Fibroblast of lung (primary cell): ENCODE measurements around the gene METTL8. TPM values are rescaled to one million over a fixed set of nuclear protein-coding genes. Genes with fewer than 3 reads are reported as not detected.

ENCODE experiments used
- DNase-seq, 2 donors: peaks; one replicate each; pipeline versions ENCODE4 v3.0.0 to v3.0.0-alpha.2; 2010; ENCODE audit warnings: low read depth in 2 of 2
- H2AFZ ChIP-seq: 2 replicates; pipeline ENCODE4 v1.5.1; 2012; ENCODE audit warnings: low read length, control low read depth, inconsistent platforms
- H3K27ac ChIP-seq: 2 replicates; pipeline ENCODE4 v1.5.1; 2011; ENCODE audit warnings: low read length, control low read depth; ENCODE audit not compliant: insufficient read depth
- H3K27me3 ChIP-seq: 2 replicates; pipeline ENCODE4 v1.5.1; 2011; ENCODE audit warnings: mild to moderate bottlenecking, low read length; ENCODE audit not compliant: control insufficient read depth, insufficient read depth
- H3K36me3 ChIP-seq: 2 replicates; pipeline ENCODE4 v1.5.1; 2011; ENCODE audit warnings: low read length; ENCODE audit not compliant: control insufficient read depth, insufficient read depth
- H3K4me1 ChIP-seq: 2 replicates; pipeline ENCODE4 v1.5.1; 2011; ENCODE audit warnings: low read length; ENCODE audit not compliant: control insufficient read depth, insufficient read depth; ENCODE audit errors: extremely low read depth
- H3K4me2 ChIP-seq: 2 replicates; pipeline ENCODE4 v1.5.1; 2011; ENCODE audit warnings: low read length, control low read depth; ENCODE audit not compliant: insufficient read depth; ENCODE audit errors: extremely low read depth
- H3K4me3 ChIP-seq, 4 experiments: fragments of 200-600 bp in 1 of 4; sonication (generic) in 1 of 4; replicated peaks in 1 of 4; 2 replicates each; pipeline ENCODE4 v1.5.1; 2011 to 2016; ENCODE audit warnings: low read length in 4 of 4, low read depth in 3 of 4, mild to moderate bottlenecking in 3 of 4, control low read depth in 2 of 4, inconsistent platforms in 1 of 4, mixed read lengths in 1 of 4; ENCODE audit not compliant: insufficient read depth in 1 of 4; ENCODE audit errors: control extremely low read depth in 1 of 4
- H3K79me2 ChIP-seq: 2 replicates; pipeline ENCODE4 v1.5.1; 2012; ENCODE audit warnings: mild to moderate bottlenecking, low read length, inconsistent platforms; ENCODE audit not compliant: control insufficient read depth, insufficient read depth
- H3K9ac ChIP-seq: 2 replicates; pipeline ENCODE4 v1.5.1; 2011; ENCODE audit warnings: mild to moderate bottlenecking, low read length, control low read depth; ENCODE audit not compliant: insufficient read depth
- H3K9me3 ChIP-seq: 2 replicates; pipeline ENCODE4 v1.5.1; 2012; ENCODE audit warnings: low read depth, low read length; ENCODE audit not compliant: control insufficient read depth, insufficient read depth
- H4K20me1 ChIP-seq: 2 replicates; pipeline ENCODE4 v1.5.1; 2011; ENCODE audit warnings: low read length; ENCODE audit not compliant: control insufficient read depth, insufficient read depth; ENCODE audit errors: extremely low read depth
- CTCF ChIP-seq, 2 donors: IDR thresholded peaks in 1 of 2; conservative IDR thresholded peaks in 1 of 2; 1 replicate in 1 of 2; 2 replicates in 1 of 2; pipeline ENCODE4 v1.5.1; 2011 to 2012; ENCODE audit warnings: low read length in 2 of 2, control low read depth in 1 of 2, inconsistent platforms in 1 of 2, low read depth in 1 of 2, mild to moderate bottlenecking in 1 of 2
- EZH2 ChIP-seq: IDR thresholded peaks from 2 replicates; pipeline ENCODE4 v1.5.1; 2012; ENCODE audit warnings: low read length, control low read depth, mild to moderate bottlenecking; ENCODE audit errors: missing control alignments
- polyA plus RNA-seq, 2 donors: library from polyadenylated mRNA; depleted of rRNA in 1 of 2; stranded (reverse) in 1 of 2; unstranded in 1 of 2; fragments of >200 nt; gene quantifications; 2 replicates each; pipeline ENCODE4 v1.2.1, GENCODE V29; 2011 to 2012; ENCODE audit warnings: missing spikeins in 1 of 2
- total RNA-seq: library from RNA; depleted of rRNA; stranded (reverse); fragments of >200 nt; gene quantifications from 2 replicates; pipeline ENCODE4 v1.2.1, GENCODE V29; 2014

The METTL8 gene
- total and polyA plus RNA-seq, 2 donors (not counting 1 experiment from before 2014, with no cell fraction given) = 16.7 to 22.4 TPM

- H3K27me3 ChIP-seq = no peaks in the 10 kb centered on the region
- no peak overlapping the region for H3K4me2 ChIP-seq
- H4K20me1 ChIP-seq = no peaks in the 10 kb centered on the region
- no peak overlapping the region for H3K9ac ChIP-seq
- TF ChIP-seq EZH2 (no peak), CTCF (conservative IDR thresholded peaks at IDR 0.05 in 1 of 2, IDR thresholded peaks at IDR 0.05 in 1 of 2; ENCODE audit: low read depth in 1 of 2, low read length in 2 of 2) (no peak)
- H3K27ac ChIP-seq = no peak overlapping the region
- peaks cover 3% of the 10 kb centered on the region for H3K4me1 ChIP-seq
- no peaks in the 10 kb centered on the region for H3K79me2 ChIP-seq
- no peak overlapping the region for H2AFZ ChIP-seq
- no peak overlapping the region for H3K4me3 ChIP-seq
- DNase-seq = no peak
- no peaks in the 10 kb centered on the region for H3K9me3 ChIP-seq
- no peaks in the 10 kb centered on the region for H3K36me3 ChIP-seq
These were observed 162.4 kb downstream of the METTL8 start for GRCh38 chr2:171271386-171271785.

GRCh38 chr2:171267855-171268629 lies 165.7 kb downstream of the METTL8 start:
- Histone ChIP-seq H3K4me2 (no peak overlapping the region), H3K4me3 (no peak overlapping the region), H3K9me3 (no peaks in the 10 kb centered on the region), H3K36me3 (no peaks in the 10 kb centered on the region), H3K9ac (no peak overlapping the region), H3K4me1 (peaks cover 3% of the 10 kb centered on the region), H3K27me3 (no peaks in the 10 kb centered on the region), H3K27ac (no peak overlapping the region), H4K20me1 (no peaks in the 10 kb centered on the region), H3K79me2 (no peaks in the 10 kb centered on the region), H2AFZ (no peak overlapping the region)
- DNase-seq = no peak
- no peak for TF ChIP-seq EZH2
- no peak for TF ChIP-seq CTCF (conservative IDR thresholded peaks at IDR 0.05 in 1 of 2, IDR thresholded peaks at IDR 0.05 in 1 of 2; ENCODE audit: low read depth in 1 of 2, low read length in 2 of 2)

Other genes with a start within 250 kb of the METTL8 start
- 21.6 and 30.6 TPM in 2 replicates for gene DCAF17, start 236 bp upstream of the METTL8 start, total RNA-seq
- 10.1 and 10.2 TPM in 2 replicates for gene DCAF17, start 236 bp upstream of the METTL8 start, polyA plus RNA-seq
- gene CYBRD1, start 88.5 kb upstream of the METTL8 start, total RNA-seq = 227 and 334 TPM in 2 replicates
- 132 and 250 TPM in 2 replicates for gene CYBRD1, start 88.5 kb upstream of the METTL8 start, polyA plus RNA-seq